Heart right ventricle (tissue), 16 donors: ENCODE data around the gene TVP23C. TPM values are rescaled to one million over a fixed set of nuclear protein-coding genes. Genes with fewer than 3 reads are reported as not detected.
"Not testable (repeated sequence)": the region's sequence is repeated elsewhere in the genome, so short reads cannot be mapped to it uniquely, and the experiment has no call there.

Experiments
- ATAC-seq, 8 donors: fragments of 200-7000 bp; cut with Tn5 transposase; one replicate each; pipeline ENCODE4 v1.9.1; 2020; ENCODE audit warnings: mild to moderate bottlenecking in 8 of 8, moderate library complexity in 8 of 8, moderate number of reproducible peaks in 1 of 8
- DNase-seq, 2 donors: peaks; one replicate each; pipeline ENCODE4 v3.0.0-alpha.2; 2020
- H3K27ac ChIP-seq, 10 donors: fragments of 200-600 bp; sonication (generic) in 2 of 10; one replicate each; pipeline versions ENCODE4 v1.5.0 to v1.8.0; 2020 to 2022; ENCODE audit warnings: mild to moderate bottlenecking in 3 of 10
- H3K27me3 ChIP-seq, 7 donors: fragments of 200-600 bp; one replicate each; pipeline ENCODE4 v1.8.0; 2021 to 2022; ENCODE audit warnings: mild to moderate bottlenecking in 2 of 7
- H3K36me3 ChIP-seq, 9 donors: fragments of 200-600 bp; sonication (generic) in 1 of 9; one replicate each; pipeline versions ENCODE4 v1.5.0 to v1.8.0; 2020 to 2022; ENCODE audit warnings: mild to moderate bottlenecking in 2 of 9
- H3K4me1 ChIP-seq, 9 donors: fragments of 200-600 bp; sonication (generic) in 1 of 9; one replicate each; pipeline versions ENCODE4 v1.5.0 to v1.8.0; 2020 to 2022; ENCODE audit warnings: mild to moderate bottlenecking in 4 of 9
- H3K4me3 ChIP-seq, 10 donors: fragments of 200-600 bp; sonication (generic) in 2 of 10; one replicate each; pipeline versions ENCODE4 v1.5.0 to v1.8.0; 2020 to 2022; ENCODE audit warnings: mild to moderate bottlenecking in 7 of 10, moderate library complexity in 2 of 10
- H3K9me3 ChIP-seq, 11 donors: fragments of 200-600 bp in 10 of 11; sonication (generic) in 2 of 11; one replicate each; pipeline versions ENCODE4 v1.5.0 to v1.8.0; 2013 to 2022; ENCODE audit warnings: mild to moderate bottlenecking in 2 of 11, control low read depth in 1 of 11, moderate library complexity in 1 of 11
- CTCF ChIP-seq, 9 donors: fragments of 200-600 bp; sonication (generic) in 2 of 9; IDR thresholded peaks; one replicate each; pipeline versions ENCODE4 v1.5.0 to v1.8.0; 2021 to 2022; ENCODE audit warnings: antibody characterized with exemption in 9 of 9, mild to moderate bottlenecking in 5 of 9, moderate library complexity in 1 of 9
- WGBS, 2 donors: extraction: QIAGEN DNeasy Blood & Tissue Kit; methylation state at CpG; one replicate each; pipeline ENCODE4 v1.1.7; 2013; ENCODE audit warnings: inconsistent platforms in 1 of 2; 5-methylcytosine and 5-hydroxymethylcytosine counted together
- intact Hi-C, 10 donors: fragments of 100-400 bp; cut with DNase I; formaldehyde crosslinking; loops; one replicate each; pipeline versions ENCODE4 v1.11.1 to v1.14.2; 2022
- polyA plus RNA-seq, 2 donors: library from polyadenylated mRNA; stranded (reverse); fragments of 200-250 nt; gene quantifications; one replicate each; pipeline ENCODE4 v1.2.3, GENCODE V29; 2013
- total RNA-seq, 10 donors: library from RNA; stranded (reverse); fragmentation: NEBNext Ultra II Directional in 3 of 10; extraction: Animal tissue kit (Norgen Biotek cat#: 25700) in 3 of 10; gene quantifications; one replicate each; pipeline versions ENCODE4 v1.2.1 to v1.2.4, GENCODE V29; 2021 to 2023
- donor health status: Arrhythmogenic right ventricular cardiomyopathy.
- donor health status: ischemic (EF 13 %, LVEDD 7.1; RV severe dilation, severe dysfunction).
- donor health status: healthy with polysubstance abuse.
- donor health status: DM: no; HTN: yes; CAD: no.
- donor health status: DM: no; HTN: no; CAD: no.
- donor health status: ischemic (EF 25% LVEDD 6.9; RV normal size, moderate dysfunction).
- donor health status: ischemic (EF 25% LVEDD 5.7; RV mildly dilated, moderate dysfunction).
- donor health status: healthy.
- donor health status: DM: yes; HTN: yes; CAD: no.
- donor health status: Ischemic cardiomyopathy.
- donor health status: ischemic (EF 35%, LVEDD 5.7; RV mildly dilated, moderate dysfunction).
- donor health status: nonischemic (EF 11% LVEDD 7.7; RV severe dilation, severe dysfunction).
- donor health status: DM: yes; HTN: yes; CAD: no.
- donor health status: PGD.
- donor health status: ischemic (EF 29% LVEDD 5.4; RV normal size, mild dysfunction).
- donor health status: nonischemic (EF 23%, LVEDD 6.1; RV moderate dilation, normal function).

Gene TVP23C
- total and polyA plus RNA-seq, 12 donors: 2.0 to 8.2 (median 4.8) TPM

GRCh38 chr17:15562613-15563374 lies 489 bp downstream of the TVP23C start:
- H3K27me3 ChIP-seq, DNase-seq, H3K9me3 ChIP-seq, H3K36me3 ChIP-seq, H3K4me1 ChIP-seq, intact Hi-C loops: not testable (repeated sequence)
- peak in 7 of 8 donors; percentile 49 to 78 (median 60) for ATAC-seq
- WGBS, 2 donors: 10 to 20% methylated on average over 17 to 27 of the region's 34 CpGs
- peak overlapping the region; percentile 67 to 88 (median 76) for H3K4me3 ChIP-seq
- peak overlapping the region in 9 of 10 donors; percentile 58 to 82 (median 73) for H3K27ac ChIP-seq

GRCh38 chr17:15561439-15561838 lies 1.8 kb downstream of the TVP23C start:
- H3K27ac ChIP-seq, intact Hi-C loops, H3K4me3 ChIP-seq, H3K4me1 ChIP-seq, H3K9me3 ChIP-seq, ATAC-seq, DNase-seq, H3K27me3 ChIP-seq, H3K36me3 ChIP-seq: not testable (repeated sequence)
- 97% methylated on average over 10 of the region's 10 CpGs for WGBS, 2 donors

DNA sequence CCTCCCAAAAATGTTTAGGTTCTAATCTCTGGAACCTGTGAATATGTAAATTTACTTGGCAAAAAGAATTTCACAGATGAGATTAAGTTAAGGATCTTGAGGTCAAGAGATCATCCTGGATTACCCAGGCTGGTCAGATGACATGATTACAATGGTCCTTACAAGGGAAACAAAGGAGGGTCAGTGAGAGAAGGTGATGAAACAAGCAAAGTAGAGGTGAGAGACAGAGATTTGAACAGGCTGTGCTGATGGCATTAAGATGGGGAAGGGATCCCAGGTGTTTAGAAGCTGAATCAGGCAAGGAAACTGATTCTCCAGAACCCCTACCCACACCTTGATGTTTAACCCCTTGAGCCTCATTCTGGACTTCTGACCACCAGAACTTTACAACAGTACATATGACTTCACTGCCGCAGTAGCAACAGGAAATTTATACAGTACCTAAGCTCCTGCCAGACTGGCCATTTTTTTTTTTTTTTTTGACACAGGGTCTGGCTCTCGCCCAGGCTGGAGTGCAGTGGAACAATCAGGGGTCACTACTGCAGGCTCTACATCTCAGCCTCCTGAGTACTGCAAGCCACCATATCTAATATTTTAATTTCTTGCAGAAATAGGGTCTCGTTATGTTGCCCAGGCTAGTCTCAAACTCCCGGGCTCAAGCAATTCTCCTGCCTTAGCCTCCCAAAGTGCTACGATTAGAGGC lies 4.7 kb downstream of the TVP23C start:
- peaks cover 0 to 11% (median 0%) of the 10 kb centered on the region in 9 donors for H3K36me3 ChIP-seq
- H3K27ac ChIP-seq, intact Hi-C loops, DNase-seq, H3K27me3 ChIP-seq, H3K4me3 ChIP-seq, H3K4me1 ChIP-seq, ATAC-seq, H3K9me3 ChIP-seq: not testable (repeated sequence)
- 66 to 74% methylated on average over 4 of the region's 5 CpGs for WGBS, 2 donors

DNA sequence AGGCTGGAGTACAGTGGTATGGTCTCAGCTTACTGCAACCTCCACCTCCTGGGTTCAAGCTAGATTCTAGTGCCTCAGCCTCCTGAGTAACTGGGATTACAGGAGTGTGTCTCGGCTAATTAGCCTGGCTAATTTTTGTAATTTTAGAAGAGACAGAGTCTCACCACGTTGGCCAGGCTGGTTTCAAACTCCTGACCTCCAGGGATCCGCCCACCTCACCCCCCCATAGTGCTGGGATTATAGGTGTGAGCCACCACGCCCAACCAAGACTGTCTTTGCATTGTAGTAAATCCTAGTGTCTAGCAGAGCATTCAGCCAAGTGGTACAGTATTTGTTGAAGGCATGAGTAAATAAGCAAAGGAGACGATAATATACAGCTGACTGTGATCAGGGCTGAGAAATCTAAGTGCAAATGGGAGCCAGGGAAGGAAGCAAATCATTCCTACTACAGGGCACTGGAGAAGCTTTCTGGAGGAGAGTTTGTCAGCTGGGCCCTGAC lies 5.9 kb downstream of the TVP23C start:
- DNase-seq, H3K27ac ChIP-seq, ATAC-seq, H3K27me3 ChIP-seq, intact Hi-C loops, H3K4me1 ChIP-seq, H3K4me3 ChIP-seq, H3K9me3 ChIP-seq: not testable (repeated sequence)
- 90 to 91% methylated on average over 4 of the region's 5 CpGs for WGBS, 2 donors
- H3K36me3 ChIP-seq: peaks cover 0 to 16% (median 0%) of the 10 kb centered on the region in 9 donors

DNA sequence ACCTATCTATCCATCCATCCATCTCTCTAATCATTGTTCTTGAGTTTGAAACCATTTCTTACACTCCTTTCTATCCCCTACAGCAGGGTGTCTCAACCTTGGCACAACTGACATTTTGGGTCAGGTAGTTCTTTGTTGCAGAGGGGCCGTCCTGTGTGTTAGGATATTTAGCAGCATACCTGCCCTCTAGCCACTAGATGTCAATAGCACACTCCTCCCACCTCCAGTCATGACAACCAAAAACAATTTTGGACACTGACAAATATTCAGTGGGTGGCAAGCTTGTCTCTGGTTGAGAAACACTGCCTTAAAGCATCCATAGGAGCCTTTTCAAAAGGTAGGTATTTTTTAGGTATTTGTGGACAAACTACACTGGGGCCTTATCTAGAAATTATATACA lies 10.4 kb downstream of the TVP23C start:
- H3K9me3 ChIP-seq, H3K4me3 ChIP-seq, DNase-seq, H3K4me1 ChIP-seq, intact Hi-C loops, H3K27me3 ChIP-seq, H3K27ac ChIP-seq: not testable (repeated sequence)
- peak in 2 of 8 donors; percentile 55 to 58 for ATAC-seq
- peaks cover 0 to 26% (median 0%) of the 10 kb centered on the region in 9 donors for H3K36me3 ChIP-seq
- WGBS, 2 donors: 44 to 50% methylated on average over 1 of the region's 1 CpG
- TF ChIP-seq CTCF (IDR thresholded peaks at IDR 0.05): peak in 2 of 9 donors; percentile 11 to 16

DNA sequence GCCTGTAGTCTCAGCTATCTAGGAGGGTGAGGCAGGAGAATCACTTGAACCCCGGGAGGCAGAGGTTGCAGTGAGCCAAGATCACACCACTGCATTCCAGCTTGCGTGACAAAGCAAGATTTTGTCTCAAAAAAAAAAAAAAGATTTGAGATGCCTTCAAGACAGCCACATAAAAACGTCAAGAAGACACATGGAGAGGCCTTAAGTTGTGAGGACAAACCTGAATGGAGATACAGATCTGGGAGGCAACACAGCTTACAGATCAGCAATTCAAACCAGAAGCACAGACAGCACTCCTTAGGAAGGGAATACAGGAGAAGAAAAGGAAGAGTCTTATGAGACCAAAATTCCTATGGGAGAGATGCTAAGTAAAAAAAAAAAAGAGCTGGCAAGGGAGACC lies 13.7 kb downstream of the TVP23C start:
- H3K27me3 ChIP-seq, DNase-seq, intact Hi-C loops, H3K4me1 ChIP-seq, H3K4me3 ChIP-seq, H3K9me3 ChIP-seq, H3K27ac ChIP-seq, ATAC-seq: not testable (repeated sequence)
- H3K36me3 ChIP-seq: peaks cover 0 to 35% (median 0%) of the 10 kb centered on the region in 9 donors
- 75 to 77% methylated on average over 3 of the region's 3 CpGs for WGBS, 2 donors

DNA sequence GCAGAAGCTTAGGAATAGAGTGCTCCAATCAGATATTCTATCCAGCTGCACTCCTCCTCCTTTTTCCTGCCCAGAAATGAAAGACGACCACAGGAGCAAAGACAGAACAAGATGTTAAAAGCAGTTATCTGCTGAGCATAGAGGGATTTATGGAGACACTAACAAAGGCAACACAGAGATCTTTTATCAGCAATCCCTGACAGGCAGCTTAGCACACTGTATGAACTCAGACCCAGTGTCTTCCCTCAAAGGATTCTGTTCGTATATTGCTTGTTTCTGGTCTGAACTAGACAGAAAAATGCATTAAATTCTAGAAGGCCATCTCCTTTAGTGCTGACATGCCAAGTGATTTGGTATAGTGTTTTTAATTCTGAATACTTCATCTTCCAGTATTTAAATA lies 16.7 kb downstream of the TVP23C start:
- H3K4me1 ChIP-seq, ATAC-seq, DNase-seq, intact Hi-C loops, H3K9me3 ChIP-seq, H3K4me3 ChIP-seq, H3K27me3 ChIP-seq, H3K27ac ChIP-seq: not testable (repeated sequence)
- H3K36me3 ChIP-seq: peaks cover 0 to 35% (median 0%) of the 10 kb centered on the region in 9 donors
- 78 to 91% methylated on average over 1 of the region's 2 CpGs for WGBS, 2 donors

DNA sequence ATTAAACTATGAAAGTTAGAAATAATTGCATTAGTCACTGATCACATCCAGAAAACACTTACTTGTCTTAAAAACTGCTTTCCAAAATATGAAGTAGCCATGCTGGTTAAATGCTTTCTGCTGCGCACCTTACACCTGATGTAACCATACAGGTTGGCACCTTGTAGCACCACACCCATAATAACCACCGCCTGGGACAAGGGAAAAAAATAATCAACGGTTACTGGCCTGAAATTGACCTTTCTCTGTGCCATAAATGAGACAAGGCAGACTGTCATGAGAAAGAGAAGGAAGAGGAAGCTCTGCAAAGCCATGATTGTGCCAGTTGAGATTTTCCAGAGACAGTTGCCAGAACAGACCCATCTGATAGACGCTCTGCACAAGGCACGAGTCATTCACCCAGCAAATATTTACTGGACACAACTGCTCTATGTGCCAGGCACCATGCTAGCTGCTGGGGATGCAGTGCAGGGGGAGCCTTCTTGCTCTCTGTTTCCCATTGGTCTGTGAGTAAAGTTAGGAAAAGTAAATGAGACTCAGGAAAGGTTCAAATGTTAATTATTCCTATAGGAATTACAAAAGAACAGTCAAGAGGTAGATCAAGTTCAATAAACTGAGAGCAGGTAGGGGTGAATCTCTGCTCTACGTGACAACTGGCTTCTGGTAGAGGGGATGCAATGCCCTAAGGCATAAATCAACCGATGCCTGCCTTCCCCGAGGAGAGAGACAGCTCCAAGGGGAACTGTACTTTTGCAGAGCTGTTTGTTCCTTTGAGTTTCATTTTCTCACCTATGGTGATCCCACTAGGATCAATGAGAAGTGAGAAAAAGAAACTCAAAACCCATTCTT lies 22.7 kb downstream of the TVP23C start:
- intact Hi-C loops, H3K27ac ChIP-seq, H3K9me3 ChIP-seq, H3K4me3 ChIP-seq, H3K4me1 ChIP-seq, H3K27me3 ChIP-seq, DNase-seq: not testable (repeated sequence)
- 62 to 64% methylated on average over 8 of the region's 8 CpGs for WGBS, 2 donors
- H3K36me3 ChIP-seq: peaks cover 0 to 52% (median 0%) of the 10 kb centered on the region in 9 donors
- peak; percentile 52 to 93 (median 84) for ATAC-seq

DNA sequence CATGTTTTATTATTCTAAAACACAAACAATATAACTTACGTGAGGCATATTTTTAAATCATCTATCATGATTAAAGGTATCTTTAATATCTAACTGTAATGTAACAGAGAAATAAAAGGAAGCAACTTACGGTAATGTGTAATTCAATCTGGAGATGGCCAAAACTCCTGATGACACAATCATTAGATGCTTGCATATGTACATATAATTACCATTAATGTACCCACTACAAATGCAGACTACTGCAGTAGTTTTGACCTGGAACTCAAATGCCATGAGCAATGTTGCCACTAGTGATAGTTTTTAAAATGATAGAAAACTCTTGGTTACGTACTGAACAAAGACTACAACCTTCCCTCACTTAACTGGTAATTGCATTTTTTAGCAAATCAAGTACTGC lies 30.2 kb downstream of the TVP23C start:
- H3K4me1 ChIP-seq, H3K9me3 ChIP-seq, H3K27ac ChIP-seq, ATAC-seq, H3K4me3 ChIP-seq, intact Hi-C loops, DNase-seq, H3K27me3 ChIP-seq: not testable (repeated sequence)
- H3K36me3 ChIP-seq: peaks cover 0 to 14% (median 0%) of the 10 kb centered on the region in 9 donors
- WGBS, 2 donors: 86 to 100% methylated on average over 3 of the region's 3 CpGs
